HG02763 (cell line): ENCODE results near the gene ARID5A.
"Not testable (repeated sequence)": the region's sequence is repeated elsewhere in the genome, so short reads cannot be mapped to it uniquely, and the experiment has no call there.

Source experiments
- ATAC-seq: cut with Tn5 transposase; IDR thresholded peaks from one replicate; pipeline ENCODE4 v1.9.1; 2021; ENCODE audit warnings: mild to moderate bottlenecking, moderate library complexity; ENCODE audit not compliant: unreplicated experiment

The ARID5A gene

GRCh38 chr2:96539215-96539920 is 2.8 kb downstream of the ARID5A start:
- no peak for ATAC-seq

- ATAC-seq: no peak
Observed at GRCh38 chr2:96540136-96540535, 3.6 kb downstream of the ARID5A start.

- ATAC-seq: no peak
Observed at GRCh38 chr2:96541398-96542152, 5.0 kb downstream of the ARID5A start.

GRCh38 chr2:96542357-96542977 is 5.9 kb downstream of the ARID5A start:
- no peak for ATAC-seq

- ATAC-seq: no peak
Observed at GRCh38 chr2:96546321-96546720, 9.8 kb downstream of the ARID5A start.

GRCh38 chr2:96546797-96547196 is 10.2 kb downstream of the ARID5A start:
- ATAC-seq: no peak

- ATAC-seq: no peak
Observed at GRCh38 chr2:96547203-96547641, 10.7 kb downstream of the ARID5A start.

GRCh38 chr2:96547731-96548171 is 11.2 kb downstream of the ARID5A start:
- ATAC-seq: no peak

- no peak for ATAC-seq
Observed at GRCh38 chr2:96548558-96549465, 12.3 kb downstream of the ARID5A start.

GRCh38 chr2:96549466-96549785 is 12.9 kb downstream of the ARID5A start:
- ATAC-seq: no peak

GRCh38 chr2:96549967-96550786 is 13.6 kb downstream of the ARID5A start:
- ATAC-seq: no peak

- no peak for ATAC-seq
Observed at GRCh38 chr2:96550787-96551604, 14.4 kb downstream of the ARID5A start.

- ATAC-seq: no peak
Observed at GRCh38 chr2:96551605-96552314, 15.2 kb downstream of the ARID5A start.

- no peak for ATAC-seq
Observed at GRCh38 chr2:96552315-96553175, 16.0 kb downstream of the ARID5A start.

GRCh38 chr2:96553176-96553956 is 16.8 kb downstream of the ARID5A start:
- ATAC-seq: no peak

- ATAC-seq: not testable (repeated sequence)
Observed at GRCh38 chr2:96553957-96554292, 17.4 kb downstream of the ARID5A start.
